GM12878 (cell line): ENCODE measurements around the gene NCKIPSD. TPM values are rescaled to one million over a fixed set of nuclear protein-coding genes. Genes with fewer than 3 reads are reported as not detected.

Source experiments
- ATAC-seq: fragments of 200-7000 bp; cut with Tn5 transposase; 3 replicates; pipeline ENCODE4 v1.9.1; 2020; ENCODE audit warnings: mild to moderate bottlenecking, moderate library complexity
- BruUV-seq: library from RNA; stranded (reverse); fragments of 400-500 nt; replicated peaks from 2 replicates; lab custom pipeline; 2021; lab: Mats Ljungman, UMichigan
- CTCF ChIA-PET: fragments of 300-600 bp; sonication (Branson Sonifier 250); formaldehyde crosslinking; extraction: SDS; loops from one replicate; lab custom pipeline; 2021; ENCODE audit warnings: inconsistent platforms; lab: Yijun Ruan, JAX
- POLR2A ChIA-PET: fragments of 350-600 bp; formaldehyde crosslinking; extraction: SDS; loops from one replicate; lab custom pipeline; 2021; ENCODE audit warnings: inconsistent platforms; lab: Charles Lee
- RAD21 ChIA-PET: fragments of 300-600 bp; sonication (Branson Sonifier 250); formaldehyde crosslinking; loops from one replicate; lab custom pipeline; 2023; ENCODE audit warnings: antibody characterized with exemption; ENCODE audit not compliant: unreplicated experiment; lab: Charles Lee
- SMC1A ChIA-PET: fragments of 300-600 bp; sonication (Branson Sonifier 250); formaldehyde crosslinking; loops from one replicate; lab custom pipeline; 2023; ENCODE audit not compliant: unreplicated experiment, uncharacterized antibody; lab: Charles Lee
- DNase-seq: peaks from one replicate; pipeline ENCODE4 v3.0.0-alpha.2; 2011; ENCODE audit warnings: low read depth, low spot score
- FAIRE-seq: peaks from 3 replicates; lab custom pipeline; 2011; peaks lifted over from hg19 to GRCh38; lab: Jason Lieb, UNC
- H2AFZ ChIP-seq: 2 replicates; pipeline ENCODE4 v1.6.0; 2011; ENCODE audit warnings: low read depth, low read length, control low read depth; ENCODE audit not compliant: control insufficient read depth
- H3K27ac ChIP-seq: 2 replicates; pipeline ENCODE4 v1.5.1; 2011; ENCODE audit warnings: control low read depth; ENCODE audit not compliant: control insufficient read depth, insufficient read depth
- H3K27me3 ChIP-seq, 2 experiments: replicated peaks in 1 of 2; 2 replicates each; pipeline versions ENCODE4 v1.6.0 to v1.6.1; 2011; ENCODE audit warnings: low read length in 1 of 2; ENCODE audit not compliant: control insufficient read depth in 2 of 2, insufficient read depth in 2 of 2
- H3K36me3 ChIP-seq, 2 experiments: 2 replicates each; pipeline ENCODE4 v1.5.1; 2011; ENCODE audit warnings: low read length in 1 of 2; ENCODE audit not compliant: control insufficient read depth in 2 of 2, insufficient read depth in 2 of 2
- H3K4me1 ChIP-seq: 2 replicates; pipeline ENCODE4 v1.6.1; 2011; ENCODE audit warnings: mild to moderate bottlenecking, low read length, moderate library complexity, mixed read lengths; ENCODE audit not compliant: control insufficient read depth, insufficient read depth
- H3K4me2 ChIP-seq: 2 replicates; pipeline ENCODE4 v1.6.0; 2011; ENCODE audit warnings: control low read depth; ENCODE audit not compliant: control insufficient read depth, insufficient read depth
- H3K4me3 ChIP-seq: fragments of 200-600 bp; sonication (generic); 2 replicates; pipeline ENCODE4 v1.5.1; 2016
- H3K79me2 ChIP-seq: 2 replicates; pipeline ENCODE4 v1.6.0; 2011; ENCODE audit warnings: low read length; ENCODE audit not compliant: control insufficient read depth, insufficient read depth
- H3K9ac ChIP-seq: 2 replicates; pipeline ENCODE4 v1.8.0; 2011; ENCODE audit warnings: low read length, control low read depth, mixed read lengths; ENCODE audit not compliant: control insufficient read depth, insufficient read depth
- H3K9me3 ChIP-seq: replicated peaks from 3 replicates; pipeline ENCODE4 v1.5.1; 2011; ENCODE audit warnings: mild to moderate bottlenecking, low read length; ENCODE audit not compliant: control insufficient read depth, insufficient read depth
- H4K20me1 ChIP-seq: 2 replicates; pipeline ENCODE4 v1.6.0; 2011; ENCODE audit not compliant: control insufficient read depth, insufficient read depth
- BACH1 ChIP-seq: fragments of 450-650 bp; IDR thresholded peaks from 2 replicates; pipeline ENCODE4 v1.6.1; 2017; ENCODE audit warnings: mild to moderate bottlenecking, borderline replicate concordance
- BHLHE40 ChIP-seq, 2 experiments: fragments of 450-650 bp in 1 of 2; IDR thresholded peaks; 2 replicates each; pipeline ENCODE4 v1.6.1; 2011 to 2017; ENCODE audit warnings: low read depth in 2 of 2, borderline replicate concordance in 1 of 2, improper control_type of control experiment in 1 of 2, low read length in 1 of 2, mild to moderate bottlenecking in 1 of 2
- FOXM1 ChIP-seq: IDR thresholded peaks from 2 replicates; pipeline ENCODE4 v1.6.1; 2012; ENCODE audit warnings: low read depth, mild to moderate bottlenecking, inconsistent platforms, low read length, moderate library complexity
- GABPA ChIP-seq: IDR thresholded peaks from 2 replicates; pipeline ENCODE4 v1.6.1; 2014; ENCODE audit warnings: antibody characterized with exemption, low read depth, mild to moderate bottlenecking, inconsistent platforms
- HDAC2 ChIP-seq: fragments of 200-600 bp; sonication (generic); IDR thresholded peaks from 2 replicates; pipeline ENCODE4 v1.6.1; 2017
- NFIC ChIP-seq: IDR thresholded peaks from 2 replicates; pipeline ENCODE4 v1.6.1; 2012; ENCODE audit warnings: low read depth, mild to moderate bottlenecking, inconsistent platforms, low read length, moderate library complexity
- NR2C2 ChIP-seq: IDR thresholded peaks from 2 replicates; pipeline ENCODE4 v1.6.1; 2011; ENCODE audit warnings: borderline replicate concordance, low read depth; ENCODE audit not compliant: control insufficient read depth, insufficient read length
- PAX8 ChIP-seq: fragments of 450-650 bp; IDR thresholded peaks from 2 replicates; pipeline ENCODE4 v1.6.1; 2017; ENCODE audit warnings: mild to moderate bottlenecking, moderate library complexity
- POLR2AphosphoS5 ChIP-seq: IDR thresholded peaks from 2 replicates; pipeline ENCODE4 v1.6.1; 2011; ENCODE audit warnings: mild to moderate bottlenecking, low read length, inconsistent platforms
- SMAD1 ChIP-seq: fragments of 450-650 bp; IDR thresholded peaks from 2 replicates; pipeline ENCODE4 v1.6.1; 2018; ENCODE audit warnings: mild to moderate bottlenecking, low read depth; ENCODE audit not compliant: partially characterized antibody
- SREBF1 ChIP-seq: IDR thresholded peaks from 2 replicates; pipeline ENCODE4 v1.6.1; 2012; ENCODE audit warnings: mild to moderate bottlenecking, low read length
- TCF12 ChIP-seq: IDR thresholded peaks from 2 replicates; pipeline ENCODE4 v1.6.1; 2011; ENCODE audit warnings: low read depth, mild to moderate bottlenecking, low read length
- ZBTB4 ChIP-seq: fragments of 450-650 bp; formaldehyde crosslinking; IDR thresholded peaks from 2 replicates; pipeline ENCODE4 v1.4.0; 2022; ENCODE audit warnings: mild to moderate bottlenecking, moderate library complexity
- WGBS: methylation state at CpG from one replicate; pipeline ENCODE4 v1.1.6; 2016; ENCODE audit warnings: low lambda C conversion rate; ENCODE audit not compliant: insufficient replicate concordance, insufficient coverage; ENCODE audit errors: missing lambda C conversion rate; 5-methylcytosine and 5-hydroxymethylcytosine counted together
- in situ Hi-C: fragments of 300-500 bp; cut with MboI; formaldehyde crosslinking; loops from 9 replicates; pipeline ENCODE4 v1.14.3; 2018; ENCODE audit warnings: mixed read lengths
- intact Hi-C: fragments of 100-400 bp; cut with micrococcal nuclease; formaldehyde crosslinking; loops from one replicate; pipeline ENCODE4 v1.14.2; 2022; ENCODE audit not compliant: unreplicated experiment
- polyA plus RNA-seq, 11 experiments: library from polyadenylated mRNA; depleted of rRNA in 4 of 11; unstranded in 6 of 11; stranded (reverse) in 5 of 11; fragments of >200 nt; fragmentation: Nextera tagmentation in 4 of 11; fragmentation: Illumina TruSeq in 1 of 11; extraction: Ambion mirVana in 4 of 11; extraction: Trizol in 1 of 11; gene quantifications; 1 replicate in 1 of 11; 2 replicates in 10 of 11; pipeline versions ENCODE4 v1.2.1 to v1.2.3, GENCODE V29; 2011 to 2016; ENCODE audit warnings: inconsistent platforms in 2 of 11, missing spikeins in 2 of 11, low read depth in 1 of 11
- total RNA-seq, 4 experiments: library from RNA; depleted of rRNA in 3 of 4; stranded (reverse); fragments of >200 nt in 3 of 4; fragmentation: Illumina TruSeq in 1 of 4; extraction: Trizol in 1 of 4; gene quantifications; 2 replicates each; pipeline versions ENCODE4 v1.2.1 to v1.2.3, GENCODE V29; 2013 to 2021
- TF ChIP-seq, protein P1 (sequence below): IDR thresholded peaks from 2 replicates; pipeline ENCODE4 v1.6.1; 2011; ENCODE audit warnings: borderline replicate concordance, low read depth, mild to moderate bottlenecking, moderate library complexity, low read length; ENCODE audit not compliant: insufficient read depth, poor library complexity, severe bottlenecking
- TF ChIP-seq, protein P2 (sequence below): fragments of 450-650 bp; IDR thresholded peaks from 2 replicates; pipeline ENCODE4 v1.6.1; 2017; ENCODE audit warnings: borderline replicate concordance

The NCKIPSD gene
- total and polyA plus RNA-seq, 10 of the 15 experiments (the other 5 are each of a cell fraction or from before 2014, with no cell fraction given): 0.93 to 31.6 (median 15.2) TPM

- Histone ChIP-seq H2AFZ (no peak overlapping the region), H3K79me2 (peaks cover 72% of the 10 kb centered on the region), H3K4me2 (no peak overlapping the region), H3K9me3 (no peaks in the 10 kb centered on the region), H3K27ac (no peak overlapping the region), H3K9ac (no peak overlapping the region), H4K20me1 (peaks cover 11% of the 10 kb centered on the region), H3K4me3 (no peak overlapping the region), H3K4me1 (no peaks in the 10 kb centered on the region; the same call in 1 of the 2 replicates), H3K27me3 (no peaks in the 10 kb centered on the region), H3K36me3 (peaks cover 5 to 25% of the 10 kb centered on the region in 2 experiments)
- intact Hi-C loops (no loop called here), in situ Hi-C loops (no loop called here)
- POLR2A ChIA-PET: interaction anchor here (0.5 to 1.7 kb wide), 2 partner anchors 9 to 761 kb away, joined by 4 to 7 read pairs; partner anchors contain the start of gene IP6K2
- 98% methylated on average over 5 of the region's 5 CpGs for WGBS
- CTCF ChIA-PET: interaction anchor here (1.3 to 1.5 kb wide), 2 partner anchors 9 to 245 kb away, joined by 4 to 5 read pairs; no protein-coding TSS in a partner anchor
- DNase-seq (no peak), ATAC-seq (no peak), FAIRE-seq (no peak)
- RAD21 ChIA-PET: no interaction called here
- BruUV-seq: no TSS peak
- SMC1A ChIA-PET: no interaction called here
- TF ChIP-seq NR2C2 (no peak), HDAC2 (no peak), GABPA (no peak), NFIC (no peak), TCF12 (no peak), BACH1 (no peak), FOXM1 (no peak), SREBF1 (no peak), BHLHE40 (IDR thresholded peaks at IDR 0.05; ENCODE audit: borderline replicate concordance in 1 of 2, low read depth in 2 of 2, low read length in 1 of 2) (no peak), ZBTB4 (no peak), POLR2AphosphoS5 (no peak), SMAD1 (no peak), PAX8 (no peak)
- TF ChIP-seq, protein P1, sequence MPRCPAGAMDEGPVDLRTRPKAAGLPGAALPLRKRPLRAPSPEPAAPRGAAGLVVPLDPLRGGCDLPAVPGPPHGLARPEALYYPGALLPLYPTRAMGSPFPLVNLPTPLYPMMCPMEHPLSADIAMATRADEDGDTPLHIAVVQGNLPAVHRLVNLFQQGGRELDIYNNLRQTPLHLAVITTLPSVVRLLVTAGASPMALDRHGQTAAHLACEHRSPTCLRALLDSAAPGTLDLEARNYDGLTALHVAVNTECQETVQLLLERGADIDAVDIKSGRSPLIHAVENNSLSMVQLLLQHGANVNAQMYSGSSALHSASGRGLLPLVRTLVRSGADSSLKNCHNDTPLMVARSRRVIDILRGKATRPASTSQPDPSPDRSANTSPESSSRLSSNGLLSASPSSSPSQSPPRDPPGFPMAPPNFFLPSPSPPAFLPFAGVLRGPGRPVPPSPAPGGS: no peak
- TF ChIP-seq, protein P2, sequence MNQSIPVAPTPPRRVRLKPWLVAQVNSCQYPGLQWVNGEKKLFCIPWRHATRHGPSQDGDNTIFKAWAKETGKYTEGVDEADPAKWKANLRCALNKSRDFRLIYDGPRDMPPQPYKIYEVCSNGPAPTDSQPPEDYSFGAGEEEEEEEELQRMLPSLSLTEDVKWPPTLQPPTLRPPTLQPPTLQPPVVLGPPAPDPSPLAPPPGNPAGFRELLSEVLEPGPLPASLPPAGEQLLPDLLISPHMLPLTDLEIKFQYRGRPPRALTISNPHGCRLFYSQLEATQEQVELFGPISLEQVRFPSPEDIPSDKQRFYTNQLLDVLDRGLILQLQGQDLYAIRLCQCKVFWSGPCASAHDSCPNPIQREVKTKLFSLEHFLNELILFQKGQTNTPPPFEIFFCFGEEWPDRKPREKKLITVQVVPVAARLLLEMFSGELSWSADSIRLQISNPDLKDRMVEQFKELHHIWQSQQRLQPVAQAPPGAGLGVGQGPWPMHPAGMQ: no peak
Measured at GRCh38 chr3:48707157-48707556, 21.4 kb upstream of the NCKIPSD start.
